SU-DHL-6 (cell line): ENCODE data around the gene FARS2.

Source experiments
- EZH2phosphoT487 ChIP-seq: fragments of 200-600 bp; sonication (generic), shearing (Covaris generic); conservative IDR thresholded peaks from 2 replicates; pipeline ENCODE4 v1.6.1; 2018; ENCODE audit warnings: mild to moderate bottlenecking, antibody characterized with exemption, low read length, moderate library complexity, mixed read lengths
- TF ChIP-seq, protein P1 (sequence below): fragments of 200-600 bp; sonication (generic); IDR thresholded peaks from one replicate; pipeline ENCODE4 v1.5.1; 2017; ENCODE audit warnings: antibody characterized with exemption, mild to moderate bottlenecking, low read length, moderate library complexity; ENCODE audit not compliant: insufficient read depth, poor library complexity, severe bottlenecking

DNA sequence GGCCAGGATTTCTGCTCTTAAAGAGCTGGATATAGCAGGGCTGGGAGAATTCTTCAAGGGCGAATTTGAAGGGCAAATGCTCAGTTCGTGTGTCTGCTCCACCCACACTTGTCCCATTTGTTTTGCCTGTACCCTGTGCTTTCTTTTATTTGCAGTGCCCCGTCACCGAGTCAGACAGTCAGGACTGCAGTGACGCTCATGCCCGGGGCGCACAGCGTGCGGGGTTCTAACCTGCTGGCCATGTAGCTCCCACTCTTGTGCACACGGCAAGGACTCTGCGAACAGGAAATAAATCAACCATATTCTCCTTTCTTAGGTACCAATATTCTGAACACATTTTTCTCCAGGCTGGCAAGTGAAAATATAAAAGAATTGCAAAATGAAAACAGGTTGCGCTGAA is 18.2 kb upstream of the FARS2 start:
- no peak for TF ChIP-seq EZH2phosphoT487
- TF ChIP-seq, protein P1, sequence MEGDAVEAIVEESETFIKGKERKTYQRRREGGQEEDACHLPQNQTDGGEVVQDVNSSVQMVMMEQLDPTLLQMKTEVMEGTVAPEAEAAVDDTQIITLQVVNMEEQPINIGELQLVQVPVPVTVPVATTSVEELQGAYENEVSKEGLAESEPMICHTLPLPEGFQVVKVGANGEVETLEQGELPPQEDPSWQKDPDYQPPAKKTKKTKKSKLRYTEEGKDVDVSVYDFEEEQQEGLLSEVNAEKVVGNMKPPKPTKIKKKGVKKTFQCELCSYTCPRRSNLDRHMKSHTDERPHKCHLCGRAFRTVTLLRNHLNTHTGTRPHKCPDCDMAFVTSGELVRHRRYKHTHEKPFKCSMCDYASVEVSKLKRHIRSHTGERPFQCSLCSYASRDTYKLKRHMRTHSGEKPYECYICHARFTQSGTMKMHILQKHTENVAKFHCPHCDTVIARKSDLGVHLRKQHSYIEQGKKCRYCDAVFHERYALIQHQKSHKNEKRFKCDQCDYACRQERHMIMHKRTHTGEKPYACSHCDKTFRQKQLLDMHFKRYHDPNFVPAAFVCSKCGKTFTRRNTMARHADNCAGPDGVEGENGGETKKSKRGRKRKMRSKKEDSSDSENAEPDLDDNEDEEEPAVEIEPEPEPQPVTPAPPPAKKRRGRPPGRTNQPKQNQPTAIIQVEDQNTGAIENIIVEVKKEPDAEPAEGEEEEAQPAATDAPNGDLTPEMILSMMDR, result no peak
